Measurements from ENCODE around the gene TXNDC16. TPM values are rescaled to one million over a fixed set of nuclear protein-coding genes. Genes with fewer than 3 reads are reported as not detected.

TXNDC16 gene
- total RNA-seq, 2 experiments from 2014 or later, result 5.7 to 6.8 TPM

- intact Hi-C loops (cut with micrococcal nuclease), result loop anchor here (2.0 kb wide), 1 partner anchor 143 kb away; no protein-coding TSS in a partner anchor
- Mint-ChIP-seq H3K27me3 (no peaks in the 10 kb centered on the region), H3K4me3 (no peak overlapping the region), H3K4me1 (ENCODE audit: low read depth) (peaks cover 9% of the 10 kb centered on the region), H3K9me3 (no peaks in the 10 kb centered on the region), H3K27ac (no peak overlapping the region), H3K36me3 (ENCODE audit: low read depth) (peaks cover 11% of the 10 kb centered on the region)
- ATAC-seq (peak; percentile 78), DNase-seq (peak; percentile 20)
- POLR2A ChIA-PET, result interaction anchor here (0.6 to 0.9 kb wide), 2 partner anchors 149 to 405 kb away, joined by 3 to 4 read pairs; no protein-coding TSS in a partner anchor
- no peak for TF ChIP-seq CTCF (IDR thresholded peaks at IDR 0.05)
- CTCF ChIA-PET, result interaction anchor here (0.9 to 1.0 kb wide), 4 partner anchors 8 to 168 kb away, joined by 3 to 5 read pairs (median 4); no protein-coding TSS in a partner anchor
These were observed 84.6 kb downstream of the TXNDC16 start for GRCh38 chr14:52467515-52468266.

- no peak overlapping the region for H3K4me3 Mint-ChIP-seq
- H3K9me3 Mint-ChIP-seq, result peaks cover 7% of the 10 kb centered on the region
- CTCF ChIA-PET, result no interaction called here
- peaks cover 9% of the 10 kb centered on the region for H3K4me1 Mint-ChIP-seq (ENCODE audit: low read depth)
- H3K27ac Mint-ChIP-seq, result no peak overlapping the region
- peaks cover 31% of the 10 kb centered on the region for H3K36me3 Mint-ChIP-seq (ENCODE audit: low read depth)
- no peak for DNase-seq
- no peak for ATAC-seq
- H3K27me3 Mint-ChIP-seq, result no peaks in the 10 kb centered on the region
- intact Hi-C loops (cut with micrococcal nuclease), result no loop called here
- no peak for TF ChIP-seq CTCF (IDR thresholded peaks at IDR 0.05)
- POLR2A ChIA-PET, result no interaction called here
These were observed 88.1 kb downstream of the TXNDC16 start for GRCh38 chr14:52464175-52464574.

DNA sequence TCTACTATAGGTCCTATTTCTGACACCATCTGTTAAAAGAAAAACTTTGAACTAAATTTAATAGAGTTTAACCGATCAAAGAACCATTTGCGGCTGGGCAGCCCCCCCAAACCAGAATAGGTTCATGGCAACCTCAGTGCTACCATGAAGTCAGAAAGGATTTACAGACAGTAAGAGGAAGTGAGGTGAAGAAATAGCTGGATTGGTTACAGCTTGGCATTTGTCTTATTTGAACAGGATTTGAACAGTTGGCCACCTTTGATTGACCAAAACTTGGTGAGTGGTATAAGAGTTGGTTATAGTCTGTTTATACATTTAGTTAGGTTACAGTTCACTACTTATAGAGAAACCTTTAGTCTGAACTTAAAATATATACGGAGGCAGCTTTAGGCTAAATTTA, 88.9 kb downstream of the TXNDC16 start:
- H3K4me3 Mint-ChIP-seq, result no peak overlapping the region
- H3K4me1 Mint-ChIP-seq (ENCODE audit: low read depth), result peaks cover 9% of the 10 kb centered on the region
- ChIA-PET CTCF (interaction anchor here (0.6 to 1.2 kb wide), 3 partner anchors 10 to 448 kb away, joined by 3 read pairs; no protein-coding TSS in a partner anchor), POLR2A (interaction anchor here (0.7 kb wide), 1 partner anchor 47 kb away, joined by 3 read pairs; no protein-coding TSS in a partner anchor)
- H3K27ac Mint-ChIP-seq, result no peak overlapping the region
- peaks cover 7% of the 10 kb centered on the region for H3K9me3 Mint-ChIP-seq
- peaks cover 27% of the 10 kb centered on the region for H3K36me3 Mint-ChIP-seq (ENCODE audit: low read depth)
- intact Hi-C loops (cut with micrococcal nuclease), result no loop called here
- H3K27me3 Mint-ChIP-seq, result no peaks in the 10 kb centered on the region
- TF ChIP-seq CTCF (IDR thresholded peaks at IDR 0.05), result no peak
- no peak for ATAC-seq
- DNase-seq, result no peak

DNA sequence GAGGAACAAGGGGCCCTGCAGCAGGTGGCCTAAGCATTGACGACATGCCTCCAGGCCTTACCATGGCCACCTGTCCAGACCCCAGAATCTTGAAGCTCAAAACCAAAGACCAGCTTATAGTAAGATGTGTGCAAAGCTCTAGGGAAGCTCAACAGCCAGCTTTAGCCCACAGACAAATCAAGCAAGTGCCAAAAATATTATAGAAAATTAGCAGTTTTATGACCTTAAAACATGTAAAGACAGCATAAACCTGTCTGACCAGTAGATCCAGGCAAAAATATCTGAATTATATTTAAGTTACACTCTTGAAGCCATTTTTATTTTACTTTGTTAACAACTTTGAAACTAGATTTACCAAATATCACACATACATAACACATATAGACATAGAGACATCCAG, 90.6 kb downstream of the TXNDC16 start:
- Mint-ChIP-seq H3K9me3 (peaks cover 7% of the 10 kb centered on the region), H3K4me1 (ENCODE audit: low read depth) (peaks cover 9% of the 10 kb centered on the region), H3K36me3 (ENCODE audit: low read depth) (peaks cover 27% of the 10 kb centered on the region), H3K27me3 (no peaks in the 10 kb centered on the region), H3K27ac (no peak overlapping the region), H3K4me3 (no peak overlapping the region)
- ATAC-seq, result no peak
- ChIA-PET POLR2A (no interaction called here), CTCF (no interaction called here)
- no peak for TF ChIP-seq CTCF (IDR thresholded peaks at IDR 0.05)
- no peak for DNase-seq
- intact Hi-C loops (cut with micrococcal nuclease), result no loop called here

- ATAC-seq (no peak), DNase-seq (no peak)
- ChIA-PET POLR2A (no interaction called here), CTCF (no interaction called here)
- intact Hi-C loops (cut with micrococcal nuclease), result no loop called here
- no peaks in the 10 kb centered on the region for H3K27me3 Mint-ChIP-seq
- peaks cover 26% of the 10 kb centered on the region for H3K36me3 Mint-ChIP-seq (ENCODE audit: low read depth)
- no peak overlapping the region for H3K4me3 Mint-ChIP-seq
- TF ChIP-seq CTCF (IDR thresholded peaks at IDR 0.05), result no peak
- peaks cover 8% of the 10 kb centered on the region for H3K4me1 Mint-ChIP-seq (ENCODE audit: low read depth)
- H3K27ac Mint-ChIP-seq, result no peak overlapping the region
- peaks cover 7% of the 10 kb centered on the region for H3K9me3 Mint-ChIP-seq
These were observed 93.6 kb downstream of the TXNDC16 start for GRCh38 chr14:52458721-52459085.

All from activated CD8-positive, alpha-beta T cell treated with anti-CD3 and anti-CD28 coated beads for 36 hours (primary cell).